Muscle of leg (tissue), 11 donors: ENCODE measurements around the gene PRKAB1. TPM values are rescaled to one million over a fixed set of nuclear protein-coding genes. Genes with fewer than 3 reads are reported as not detected.
"Not testable (repeated sequence)": the region's sequence is repeated elsewhere in the genome, so short reads cannot be mapped to it uniquely, and the experiment has no call there.

Source experiments
- DNase-seq: peaks from one replicate; pipeline ENCODE4 v3.0.0; 2013
- H3K27ac ChIP-seq: one replicate; pipeline ENCODE4 v1.5.1; 2013; ENCODE audit warnings: mild to moderate bottlenecking, low read length, control low read depth
- H3K27me3 ChIP-seq: one replicate; pipeline ENCODE4 v1.6.1; 2013; ENCODE audit warnings: low read length; ENCODE audit not compliant: control insufficient read depth, insufficient read depth
- H3K36me3 ChIP-seq: one replicate; pipeline ENCODE4 v1.6.1; 2013; ENCODE audit warnings: low read length; ENCODE audit not compliant: control insufficient read depth, insufficient read depth
- H3K4me1 ChIP-seq: one replicate; pipeline ENCODE4 v1.6.1; 2013; ENCODE audit warnings: low read length; ENCODE audit not compliant: control insufficient read depth, insufficient read depth
- H3K4me3 ChIP-seq: one replicate; pipeline ENCODE4 v1.5.1; 2013; ENCODE audit warnings: low read length, control low read depth
- H3K9me3 ChIP-seq: replicated peaks from 2 replicates; pipeline ENCODE4 v1.6.1; 2013; ENCODE audit warnings: low read depth, low read length; ENCODE audit not compliant: control insufficient read depth
- WGBS: methylation state at CpG from one replicate; pipeline ENCODE4 v1.1.5; 2013; ENCODE audit warnings: missing lambda C conversion rate; ENCODE audit not compliant: insufficient coverage; 5-methylcytosine and 5-hydroxymethylcytosine counted together
- polyA plus RNA-seq, 8 donors: library from polyadenylated mRNA; unstranded; fragments of 120-200 nt; gene quantifications; one replicate each; pipeline versions ENCODE4 v1.2.1 to v1.2.3, GENCODE V29; 2013; ENCODE audit warnings: inconsistent platforms in 1 of 8, low replicate concordance in 1 of 8; ENCODE audit not compliant: insufficient read length in 8 of 8, insufficient read depth in 1 of 8
- total RNA-seq: library from RNA; stranded (reverse); fragments of 120-200 nt; gene quantifications from one replicate; pipeline ENCODE4 v1.2.4, GENCODE V29; 2013

The PRKAB1 gene
- total and polyA plus RNA-seq, 9 donors: 12.8 to 31.5 (median 22.0) TPM

- Histone ChIP-seq H3K9me3 (no peaks in the 10 kb centered on the region), H3K27me3 (no peaks in the 10 kb centered on the region), H3K4me3 (no peak overlapping the region), H3K36me3 (peaks cover 15% of the 10 kb centered on the region), H3K27ac (no peak overlapping the region), H3K4me1 (no peaks in the 10 kb centered on the region)
- DNase-seq: peak; percentile 26
- WGBS: 79% methylated on average over 15 of the region's 16 CpGs
These were observed 36.3 kb downstream of the PRKAB1 start for GRCh38 chr12:119704065-119704747.

GRCh38 chr12:119705182-119705581 is 37.2 kb downstream of the PRKAB1 start:
- WGBS: 75% methylated on average over 1 of the region's 7 CpGs
- H3K27me3 ChIP-seq: no peaks in the 10 kb centered on the region
- no peak overlapping the region for H3K27ac ChIP-seq
- H3K9me3 ChIP-seq: no peaks in the 10 kb centered on the region
- H3K4me1 ChIP-seq: no peaks in the 10 kb centered on the region
- peaks cover 16% of the 10 kb centered on the region for H3K36me3 ChIP-seq
- DNase-seq: peak; percentile 27
- no peak overlapping the region for H3K4me3 ChIP-seq

DNA sequence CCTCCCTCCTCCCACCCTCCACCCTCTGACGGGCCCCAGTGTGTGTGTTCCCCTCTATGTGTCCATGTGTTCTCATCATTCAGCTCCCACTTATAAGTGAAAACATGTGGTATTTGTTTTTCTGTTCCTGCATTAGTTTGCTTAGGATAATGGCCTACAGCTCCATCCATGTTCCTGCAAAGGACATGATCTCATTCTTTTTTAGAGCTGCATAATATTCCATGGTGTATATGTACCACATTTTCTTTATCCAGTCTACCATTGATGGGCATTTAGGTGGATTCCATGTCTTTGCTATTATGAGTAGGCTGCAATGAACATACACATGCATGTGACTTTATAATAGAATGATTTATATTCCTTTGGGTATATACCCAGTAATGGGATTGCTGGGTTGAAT is 38.5 kb downstream of the PRKAB1 start:
- H3K9me3 ChIP-seq, DNase-seq, H3K27me3 ChIP-seq, H3K4me3 ChIP-seq, H3K4me1 ChIP-seq, H3K27ac ChIP-seq: not testable (repeated sequence)
- no CpG with 5 or more reads among the region's 1 CpG for WGBS
- peaks cover 25% of the 10 kb centered on the region for H3K36me3 ChIP-seq

- WGBS: 92% methylated on average over 11 of the region's 11 CpGs
- H3K36me3 ChIP-seq: peaks cover 51% of the 10 kb centered on the region
- H3K4me1 ChIP-seq: no peaks in the 10 kb centered on the region
- H3K4me3 ChIP-seq: no peak overlapping the region
- DNase-seq: no peak
- H3K9me3 ChIP-seq: no peaks in the 10 kb centered on the region
- no peaks in the 10 kb centered on the region for H3K27me3 ChIP-seq
- no peak overlapping the region for H3K27ac ChIP-seq
These were observed 42.5 kb downstream of the PRKAB1 start for GRCh38 chr12:119710374-119710964.

- DNase-seq: no peak
- no peaks in the 10 kb centered on the region for H3K4me1 ChIP-seq
- no peaks in the 10 kb centered on the region for H3K9me3 ChIP-seq
- no peaks in the 10 kb centered on the region for H3K27me3 ChIP-seq
- no peak overlapping the region for H3K27ac ChIP-seq
- H3K4me3 ChIP-seq: no peak overlapping the region
- 84% methylated on average over 8 of the region's 15 CpGs for WGBS
- H3K36me3 ChIP-seq: peaks cover 51% of the 10 kb centered on the region
These were observed 43.1 kb downstream of the PRKAB1 start for GRCh38 chr12:119710965-119711551.

DNA sequence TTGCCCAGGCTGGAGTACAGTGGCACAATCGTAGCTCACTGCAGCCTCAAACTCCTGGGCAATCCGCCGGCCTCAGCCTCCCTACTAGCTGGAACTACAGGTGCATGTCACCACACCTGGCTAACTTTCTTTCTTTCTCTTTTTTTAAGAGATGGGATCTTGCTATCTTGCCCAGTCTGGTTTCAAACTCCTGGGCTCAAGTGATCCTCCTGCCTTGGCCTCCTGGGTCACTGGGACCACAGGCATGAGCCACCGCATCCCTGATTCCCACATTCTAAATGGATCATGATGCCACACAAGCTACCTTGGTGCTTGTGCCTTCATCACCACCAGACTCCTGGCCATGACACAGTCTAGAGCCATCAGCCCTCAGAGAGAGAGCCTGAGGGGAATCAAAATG is 43.8 kb downstream of the PRKAB1 start:
- Histone ChIP-seq H3K4me1 (no peaks in the 10 kb centered on the region), H3K27ac (no peak overlapping the region), H3K27me3 (no peaks in the 10 kb centered on the region), H3K4me3 (no peak overlapping the region), H3K36me3 (peaks cover 51% of the 10 kb centered on the region), H3K9me3 (no peaks in the 10 kb centered on the region)
- 100% methylated on average over 1 of the region's 4 CpGs for WGBS
- DNase-seq: no peak

DNA sequence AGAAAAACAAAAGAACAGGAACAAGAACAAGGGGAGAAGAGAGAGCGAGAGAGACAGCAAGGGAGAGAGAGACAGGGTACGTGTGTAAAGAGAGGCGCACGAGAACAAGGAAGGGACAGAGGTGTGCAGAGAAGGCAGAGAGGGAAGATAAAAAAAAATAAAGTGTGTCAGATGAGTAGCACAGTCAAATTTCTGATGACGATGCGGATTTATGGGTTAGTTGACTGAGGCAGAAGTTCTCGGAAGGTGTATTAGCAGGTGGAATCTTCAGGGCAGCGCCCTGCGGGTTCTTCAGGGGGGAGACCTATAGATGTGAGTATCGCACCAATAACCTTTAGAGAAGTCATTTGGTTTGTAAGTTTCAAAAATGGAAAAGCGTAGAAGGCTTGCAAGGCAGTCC is 44.8 kb downstream of the PRKAB1 start:
- H3K27me3 ChIP-seq: no peaks in the 10 kb centered on the region
- no peaks in the 10 kb centered on the region for H3K4me1 ChIP-seq
- no peaks in the 10 kb centered on the region for H3K9me3 ChIP-seq
- 95% methylated on average over 11 of the region's 11 CpGs for WGBS
- no peak for DNase-seq
- peaks cover 51% of the 10 kb centered on the region for H3K36me3 ChIP-seq
- no peak overlapping the region for H3K4me3 ChIP-seq
- no peak overlapping the region for H3K27ac ChIP-seq

- DNase-seq: no peak
- Histone ChIP-seq H3K4me3 (no peak overlapping the region), H3K27me3 (no peaks in the 10 kb centered on the region), H3K27ac (no peak overlapping the region), H3K4me1 (no peaks in the 10 kb centered on the region), H3K36me3 (peaks cover 54% of the 10 kb centered on the region), H3K9me3 (no peaks in the 10 kb centered on the region)
- 90% methylated on average over 4 of the region's 8 CpGs for WGBS
These were observed 45.7 kb downstream of the PRKAB1 start for GRCh38 chr12:119713551-119714031.

- no peaks in the 10 kb centered on the region for H3K4me1 ChIP-seq
- no peaks in the 10 kb centered on the region for H3K9me3 ChIP-seq
- no peak for DNase-seq
- no peaks in the 10 kb centered on the region for H3K27me3 ChIP-seq
- H3K4me3 ChIP-seq: no peak overlapping the region
- WGBS: no CpG with 5 or more reads among the region's 4 CpGs
- no peak overlapping the region for H3K27ac ChIP-seq
- peaks cover 52% of the 10 kb centered on the region for H3K36me3 ChIP-seq
These were observed 46.8 kb downstream of the PRKAB1 start for GRCh38 chr12:119714614-119715267.

GRCh38 chr12:119715268-119715620 is 47.3 kb downstream of the PRKAB1 start:
- 93% methylated on average over 3 of the region's 3 CpGs for WGBS
- H3K4me1 ChIP-seq: no peaks in the 10 kb centered on the region
- no peak overlapping the region for H3K27ac ChIP-seq
- no peak for DNase-seq
- H3K9me3 ChIP-seq: no peaks in the 10 kb centered on the region
- H3K27me3 ChIP-seq: no peaks in the 10 kb centered on the region
- H3K4me3 ChIP-seq: no peak overlapping the region
- H3K36me3 ChIP-seq: peaks cover 49% of the 10 kb centered on the region
